Gastroesophageal sphincter (tissue), 4 donors: ENCODE results near the gene NAB1. TPM values are rescaled to one million over a fixed set of nuclear protein-coding genes. Genes with fewer than 3 reads are reported as not detected.
"Not testable (repeated sequence)": the region's sequence is repeated elsewhere in the genome, so short reads cannot be mapped to it uniquely, and the experiment has no call there.

ENCODE experiments used
- ATAC-seq: fragments of 150-250 bp; one replicate; pipeline ENCODE4 v1.9.1; 2016; ENCODE audit warnings: mild to moderate bottlenecking, moderate library complexity
- H3K27ac ChIP-seq, 4 donors: fragments of 200-600 bp; sonication (generic) in 3 of 4; 1 replicate in 3 of 4; 2 replicates in 1 of 4; pipeline ENCODE4 v1.5.1; 2016 to 2019
- H3K27me3 ChIP-seq: fragments of 200-600 bp; sonication (generic); one replicate; pipeline ENCODE4 v1.5.1; 2019
- H3K36me3 ChIP-seq, 2 donors: fragments of 200-600 bp; sonication (generic); one replicate each; pipeline ENCODE4 v1.5.1; 2019; ENCODE audit warnings: control low read depth in 1 of 2
- H3K4me1 ChIP-seq, 3 donors: fragments of 200-600 bp; sonication (generic); 1 replicate in 2 of 3; 2 replicates in 1 of 3; pipeline ENCODE4 v1.5.1; 2016 to 2019; ENCODE audit warnings: control low read depth in 2 of 3
- H3K4me3 ChIP-seq, 2 donors: fragments of 200-600 bp; sonication (generic); one replicate each; pipeline ENCODE4 v1.5.1; 2019; ENCODE audit warnings: mild to moderate bottlenecking in 1 of 2, moderate library complexity in 1 of 2
- H3K9me3 ChIP-seq, 3 donors: fragments of 200-600 bp; sonication (generic); one replicate each; pipeline ENCODE4 v1.5.1; 2017 to 2019; ENCODE audit warnings: control low read depth in 2 of 3
- CTCF ChIP-seq, 4 experiments: fragments of 200-600 bp in 2 of 4; fragments of 450-650 bp in 2 of 4; sonication (generic) in 1 of 4; IDR thresholded peaks; one replicate each; pipeline ENCODE4 v1.5.1; 2017 to 2019; ENCODE audit warnings: antibody characterized with exemption in 4 of 4, mild to moderate bottlenecking in 2 of 4, moderate library complexity in 2 of 4
- EP300 ChIP-seq: sonication (generic); formaldehyde crosslinking; IDR thresholded peaks from one replicate; pipeline ENCODE4 v1.6.1; 2017; ENCODE audit warnings: antibody characterized with exemption, mild to moderate bottlenecking
- POLR2A ChIP-seq, 2 donors: fragments of 450-650 bp; IDR thresholded peaks; one replicate each; pipeline ENCODE4 v1.6.1; 2017; ENCODE audit warnings: antibody characterized with exemption in 2 of 2, mild to moderate bottlenecking in 2 of 2, moderate library complexity in 1 of 2
- POLR2AphosphoS5 ChIP-seq: sonication (generic); formaldehyde crosslinking; IDR thresholded peaks from one replicate; pipeline ENCODE4 v1.6.1; 2017; ENCODE audit warnings: antibody characterized with exemption
- WGBS, 2 donors: methylation state at CpG; one replicate each; pipeline ENCODE4 v1.1.5; 2018; ENCODE audit warnings: low coverage in 1 of 2; 5-methylcytosine and 5-hydroxymethylcytosine counted together
- total RNA-seq, 4 donors: library from RNA; depleted of rRNA; stranded (reverse); fragments of >200 nt; gene quantifications; one replicate each; pipeline ENCODE4 v1.1.0, GENCODE V29; 2016

Gene NAB1
- total RNA-seq, 4 donors from 2014 or later, result 50.9 to 98.5 (median 73.8) TPM

DNA sequence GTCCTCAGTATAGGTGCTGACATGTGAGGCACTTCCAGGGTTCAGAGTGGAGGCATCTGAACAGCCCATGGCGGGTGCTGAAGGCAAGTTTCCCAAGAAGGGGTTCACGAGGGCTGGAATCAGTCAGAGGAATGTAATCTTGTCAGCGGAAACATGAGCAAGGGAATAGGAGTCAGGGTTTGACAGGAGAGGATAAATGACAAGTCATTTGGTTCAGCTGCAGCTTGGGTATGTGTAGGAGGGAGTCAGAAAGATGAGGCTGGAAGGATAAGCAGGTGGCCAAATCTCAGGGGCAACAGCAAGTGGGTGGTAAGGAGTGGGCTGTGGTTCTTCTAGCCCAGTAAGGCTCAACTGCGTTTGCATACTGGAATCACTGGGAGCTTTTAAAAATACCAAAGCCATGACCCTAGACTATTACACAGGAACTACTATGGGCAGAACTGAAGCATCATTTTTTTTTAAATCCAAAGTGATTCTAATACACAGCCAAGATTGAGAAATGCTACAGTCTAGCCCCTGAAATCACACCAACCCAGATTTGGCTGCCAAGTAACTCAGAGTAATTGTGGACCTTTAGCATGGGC lies 41.8 kb upstream of the NAB1 start:
- TF ChIP-seq POLR2AphosphoS5 (no peak), POLR2A (IDR thresholded peaks at IDR 0.05) (no peak), CTCF (IDR thresholded peaks at IDR 0.05) (no peak), EP300 (no peak)
- ATAC-seq, result no peak
- WGBS, 2 donors, result 29 to 45% methylated on average over 2 to 4 of the region's 4 CpGs
- H3K4me3 ChIP-seq, result no peak overlapping the region
- H3K36me3 ChIP-seq, result no peaks in the 10 kb centered on the region
- no peaks in the 10 kb centered on the region for H3K27me3 ChIP-seq
- no peaks in the 10 kb centered on the region for H3K9me3 ChIP-seq
- H3K27ac ChIP-seq, result no peak overlapping the region
- peaks cover 0 to 20% (median 0%) of the 10 kb centered on the region in 3 donors for H3K4me1 ChIP-seq

GRCh38 chr2:190607657-190608357 lies 41.1 kb upstream of the NAB1 start:
- no peak overlapping the region for H3K4me3 ChIP-seq
- H3K27me3 ChIP-seq, result no peaks in the 10 kb centered on the region
- WGBS, 2 donors, result 80 to 96% methylated on average over 5 to 11 of the region's 11 CpGs
- H3K27ac ChIP-seq, result no peak overlapping the region
- TF ChIP-seq EP300 (no peak), POLR2A (IDR thresholded peaks at IDR 0.05) (no peak), CTCF (IDR thresholded peaks at IDR 0.05) (no peak), POLR2AphosphoS5 (no peak)
- peaks cover 0 to 20% (median 0%) of the 10 kb centered on the region in 3 donors for H3K4me1 ChIP-seq
- no peaks in the 10 kb centered on the region for H3K9me3 ChIP-seq
- ATAC-seq, result no peak
- no peaks in the 10 kb centered on the region for H3K36me3 ChIP-seq

DNA sequence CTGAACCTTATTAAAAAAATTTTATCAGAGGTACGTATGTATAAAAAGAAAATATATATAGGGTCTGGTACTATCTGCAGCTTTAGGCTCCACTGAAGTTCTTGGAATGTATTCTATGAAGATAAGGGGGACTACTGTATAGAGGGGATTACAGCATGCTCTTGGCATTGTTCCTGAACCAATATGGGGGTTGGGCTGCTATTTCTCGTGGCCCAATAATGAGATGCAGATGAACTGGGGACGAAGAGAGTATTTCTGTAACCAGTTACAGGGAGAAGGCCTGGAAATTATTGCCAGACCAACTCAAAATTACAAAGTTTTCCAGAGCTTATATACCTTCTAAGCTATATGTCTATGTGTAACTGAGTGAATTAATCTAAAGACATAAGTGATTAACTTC lies 40.0 kb upstream of the NAB1 start:
- WGBS, 2 donors, result 68 to 76% methylated on average over 3 of the region's 3 CpGs
- peaks cover 0 to 20% (median 0%) of the 10 kb centered on the region in 3 donors for H3K4me1 ChIP-seq
- not testable (repeated sequence) for H3K27ac ChIP-seq, H3K4me3 ChIP-seq, ATAC-seq, H3K36me3 ChIP-seq, H3K9me3 ChIP-seq, H3K27me3 ChIP-seq

GRCh38 chr2:190609397-190609796 lies 39.5 kb upstream of the NAB1 start:
- WGBS, 2 donors, result 100% methylated on average over 1 of the region's 1 CpG; no CpG with 5 or more reads in 1 of the 2 donors
- not testable (repeated sequence) for H3K4me3 ChIP-seq, H3K9me3 ChIP-seq, H3K36me3 ChIP-seq, H3K27ac ChIP-seq, H3K27me3 ChIP-seq, ATAC-seq
- H3K4me1 ChIP-seq, result peaks cover 0 to 20% (median 0%) of the 10 kb centered on the region in 3 donors

- H3K4me3 ChIP-seq, H3K36me3 ChIP-seq, H3K27ac ChIP-seq, H3K27me3 ChIP-seq, H3K9me3 ChIP-seq, ATAC-seq: not testable (repeated sequence)
- peaks cover 0 to 20% (median 0%) of the 10 kb centered on the region in 3 donors for H3K4me1 ChIP-seq
- 93 to 96% methylated on average over 2 of the region's 2 CpGs for WGBS, 2 donors
These were observed 38.4 kb upstream of the NAB1 start for GRCh38 chr2:190610528-190610927.

GRCh38 chr2:190615555-190616200 lies 33.2 kb upstream of the NAB1 start:
- ATAC-seq, result no peak
- H3K4me1 ChIP-seq, result no peaks in the 10 kb centered on the region
- TF ChIP-seq POLR2A (IDR thresholded peaks at IDR 0.05) (no peak), POLR2AphosphoS5 (no peak)
- H3K9me3 ChIP-seq, result no peaks in the 10 kb centered on the region
- 37 to 53% methylated on average over 2 of the region's 3 CpGs for WGBS, 2 donors
- no peak overlapping the region for H3K27ac ChIP-seq
- H3K27me3 ChIP-seq, result no peaks in the 10 kb centered on the region
- H3K4me3 ChIP-seq, result no peak overlapping the region
- H3K36me3 ChIP-seq, result no peaks in the 10 kb centered on the region

- no peak for ATAC-seq
- WGBS, 2 donors, result 72 to 82% methylated on average over 3 of the region's 3 CpGs
- no peaks in the 10 kb centered on the region for H3K4me1 ChIP-seq
- H3K27me3 ChIP-seq, result no peaks in the 10 kb centered on the region
- H3K9me3 ChIP-seq, result no peaks in the 10 kb centered on the region
- no peak overlapping the region for H3K4me3 ChIP-seq
- TF ChIP-seq EP300 (no peak), POLR2A (IDR thresholded peaks at IDR 0.05) (no peak), CTCF (IDR thresholded peaks at IDR 0.05) (no peak), POLR2AphosphoS5 (no peak)
- no peak overlapping the region for H3K27ac ChIP-seq
- no peaks in the 10 kb centered on the region for H3K36me3 ChIP-seq
These were observed 30.9 kb upstream of the NAB1 start for GRCh38 chr2:190618030-190618429.
